Calu3 (cell line): Measurements from ENCODE around the gene EML6. TPM values are rescaled to one million over a fixed set of nuclear protein-coding genes. Genes with fewer than 3 reads are reported as not detected.

Source experiments
- BruUV-seq: library from RNA; stranded (reverse); fragments of 400-500 nt; replicated peaks from 2 replicates; lab custom pipeline; 2021; lab: Mats Ljungman, UMichigan
- CTCF ChIA-PET: fragments of 300-600 bp; sonication (Branson Sonifier 250); formaldehyde crosslinking; loops from one replicate; lab custom pipeline; 2022; ENCODE audit warnings: antibody characterized with exemption; lab: Charles Lee
- DNase-seq: peaks from one replicate; pipeline ENCODE4 v3.0.0; 2022
- H3K27ac Mint-ChIP-seq: one replicate; pipeline ENCODE4 v1.8.0; 2022; ENCODE audit warnings: mixed read lengths; ENCODE audit not compliant: unreplicated experiment
- H3K27me3 Mint-ChIP-seq: one replicate; pipeline ENCODE4 v1.8.0; 2022; ENCODE audit warnings: mixed read lengths; ENCODE audit not compliant: unreplicated experiment
- H3K36me3 Mint-ChIP-seq: one replicate; pipeline ENCODE4 v1.8.0; 2022; ENCODE audit warnings: mild to moderate bottlenecking, moderate library complexity, mixed read lengths; ENCODE audit not compliant: insufficient read depth, unreplicated experiment
- H3K4me1 Mint-ChIP-seq: one replicate; pipeline ENCODE4 v1.8.0; 2022; ENCODE audit warnings: mild to moderate bottlenecking, low read depth, mixed read lengths; ENCODE audit not compliant: unreplicated experiment
- H3K4me3 Mint-ChIP-seq: one replicate; pipeline ENCODE4 v1.8.0; 2022; ENCODE audit warnings: mild to moderate bottlenecking, low read depth, moderate library complexity, mixed read lengths; ENCODE audit not compliant: unreplicated experiment
- H3K9me3 Mint-ChIP-seq: one replicate; pipeline ENCODE4 v1.8.0; 2022; ENCODE audit warnings: low read depth, mixed read lengths; ENCODE audit not compliant: unreplicated experiment
- CTCF ChIP-seq: fragments of 200-600 bp; IDR thresholded peaks from one replicate; pipeline ENCODE4 v1.8.0; 2022; ENCODE audit warnings: antibody characterized with exemption; ENCODE audit not compliant: unreplicated experiment
- intact Hi-C: fragments of 100-400 bp; cut with micrococcal nuclease; formaldehyde crosslinking; loops from one replicate; pipeline ENCODE4 v1.10.0; 2022; ENCODE audit not compliant: unreplicated experiment
- total RNA-seq: library from RNA; stranded (reverse); gene quantifications from 2 replicates; pipeline ENCODE4 v1.2.3, GENCODE V29; 2022

Gene EML6
- total RNA-seq, 1 experiment from 2014 or later: 0.45 TPM

GRCh38 chr2:54939446-54940118 lies 216.1 kb downstream of the EML6 start:
- no peak overlapping the region for H3K4me3 Mint-ChIP-seq
- BruUV-seq: no TSS peak
- intact Hi-C loops: no loop called here
- no peak for DNase-seq
- H3K9me3 Mint-ChIP-seq: peaks cover 2% of the 10 kb centered on the region
- no peaks in the 10 kb centered on the region for H3K36me3 Mint-ChIP-seq
- H3K27me3 Mint-ChIP-seq: no peaks in the 10 kb centered on the region
- no peaks in the 10 kb centered on the region for H3K4me1 Mint-ChIP-seq
- CTCF ChIA-PET: no interaction called here
- TF ChIP-seq CTCF: no peak
- H3K27ac Mint-ChIP-seq: no peak overlapping the region

GRCh38 chr2:54940723-54941122 lies 217.3 kb downstream of the EML6 start:
- Mint-ChIP-seq H3K27me3 (peaks cover 4% of the 10 kb centered on the region), H3K9me3 (peaks cover 2% of the 10 kb centered on the region), H3K4me1 (no peaks in the 10 kb centered on the region), H3K27ac (no peak overlapping the region), H3K36me3 (no peaks in the 10 kb centered on the region), H3K4me3 (no peak overlapping the region)
- no peak for TF ChIP-seq CTCF
- intact Hi-C loops: no loop called here
- no peak for DNase-seq
- no TSS peak for BruUV-seq
- CTCF ChIA-PET: no interaction called here

- BruUV-seq: no TSS peak
- Mint-ChIP-seq H3K9me3 (peaks cover 2% of the 10 kb centered on the region), H3K27me3 (peaks cover 11% of the 10 kb centered on the region), H3K4me1 (no peaks in the 10 kb centered on the region), H3K4me3 (no peak overlapping the region), H3K36me3 (no peaks in the 10 kb centered on the region), H3K27ac (no peak overlapping the region)
- intact Hi-C loops: no loop called here
- CTCF ChIA-PET: no interaction called here
- peak; percentile 12 for DNase-seq
- TF ChIP-seq CTCF: no peak
Measured at GRCh38 chr2:54941248-54941984, 218.0 kb downstream of the EML6 start.

GRCh38 chr2:54942373-54942772 lies 218.9 kb downstream of the EML6 start:
- no peak for TF ChIP-seq CTCF
- CTCF ChIA-PET: no interaction called here
- Mint-ChIP-seq H3K36me3 (no peaks in the 10 kb centered on the region), H3K27me3 (peaks cover 19% of the 10 kb centered on the region), H3K4me3 (no peak overlapping the region), H3K9me3 (peaks cover 2% of the 10 kb centered on the region), H3K4me1 (no peaks in the 10 kb centered on the region), H3K27ac (no peak overlapping the region)
- no peak for DNase-seq
- intact Hi-C loops: no loop called here
- BruUV-seq: no TSS peak
